ENCODE results near the gene LPIN3.

DNA sequence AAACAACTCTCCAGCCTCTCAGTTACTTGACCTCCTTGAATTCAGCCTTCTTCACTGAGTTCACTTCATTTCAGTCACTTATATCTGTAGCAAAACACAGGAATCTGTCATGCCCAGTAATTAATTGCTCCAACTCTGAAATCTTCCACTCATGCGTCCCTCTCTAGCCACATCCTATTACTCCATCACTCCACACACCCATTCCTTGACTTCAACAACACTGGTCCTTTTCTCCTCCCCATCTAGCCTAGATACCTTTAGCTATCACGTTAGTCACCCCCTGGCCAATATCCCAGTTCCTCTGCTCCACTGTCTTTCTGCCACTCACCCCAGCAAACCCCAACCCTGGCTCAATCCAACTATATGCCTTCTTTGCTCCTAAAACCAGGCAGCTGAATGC, 30.8 kb upstream of the LPIN3 start:
- TF ChIP-seq, protein P1, sequence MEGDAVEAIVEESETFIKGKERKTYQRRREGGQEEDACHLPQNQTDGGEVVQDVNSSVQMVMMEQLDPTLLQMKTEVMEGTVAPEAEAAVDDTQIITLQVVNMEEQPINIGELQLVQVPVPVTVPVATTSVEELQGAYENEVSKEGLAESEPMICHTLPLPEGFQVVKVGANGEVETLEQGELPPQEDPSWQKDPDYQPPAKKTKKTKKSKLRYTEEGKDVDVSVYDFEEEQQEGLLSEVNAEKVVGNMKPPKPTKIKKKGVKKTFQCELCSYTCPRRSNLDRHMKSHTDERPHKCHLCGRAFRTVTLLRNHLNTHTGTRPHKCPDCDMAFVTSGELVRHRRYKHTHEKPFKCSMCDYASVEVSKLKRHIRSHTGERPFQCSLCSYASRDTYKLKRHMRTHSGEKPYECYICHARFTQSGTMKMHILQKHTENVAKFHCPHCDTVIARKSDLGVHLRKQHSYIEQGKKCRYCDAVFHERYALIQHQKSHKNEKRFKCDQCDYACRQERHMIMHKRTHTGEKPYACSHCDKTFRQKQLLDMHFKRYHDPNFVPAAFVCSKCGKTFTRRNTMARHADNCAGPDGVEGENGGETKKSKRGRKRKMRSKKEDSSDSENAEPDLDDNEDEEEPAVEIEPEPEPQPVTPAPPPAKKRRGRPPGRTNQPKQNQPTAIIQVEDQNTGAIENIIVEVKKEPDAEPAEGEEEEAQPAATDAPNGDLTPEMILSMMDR (conservative IDR thresholded peaks at IDR 0.05; ENCODE audit: low read length), result no peak
- no peak for TF ChIP-seq EZH2phosphoT487 (IDR thresholded peaks at IDR 0.05; ENCODE audit: borderline replicate concordance)
